CD4-positive, alpha-beta T cell treated with Interleukin-1 beta for 1 hour (primary cell): ENCODE measurements around the gene CALHM1.

Experiments
- DNase-seq, 2 donors: peaks; one replicate each; pipeline ENCODE4 v3.0.0-alpha.2; 2020 to 2022

Gene CALHM1

DNA sequence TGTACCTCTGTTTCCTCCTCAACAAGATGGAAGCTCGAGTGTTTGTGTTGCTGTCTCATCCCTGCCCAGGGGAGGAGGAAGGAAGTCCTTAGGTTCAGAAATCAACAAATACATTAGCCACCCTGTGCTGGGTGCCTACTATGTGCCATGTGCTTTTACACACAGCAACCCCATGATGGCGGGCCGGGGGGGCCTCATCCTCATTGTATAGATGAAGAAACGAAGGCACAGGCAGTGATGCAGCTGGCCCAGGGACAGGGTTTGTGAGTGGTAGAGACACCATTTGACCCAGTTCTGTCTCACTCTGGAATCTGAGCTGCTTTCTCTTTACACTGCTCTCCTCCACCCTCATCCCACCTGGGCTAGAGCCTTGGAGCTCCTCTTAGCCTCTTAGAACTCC is 4.7 kb downstream of the CALHM1 start:
- no peak for DNase-seq

DNA sequence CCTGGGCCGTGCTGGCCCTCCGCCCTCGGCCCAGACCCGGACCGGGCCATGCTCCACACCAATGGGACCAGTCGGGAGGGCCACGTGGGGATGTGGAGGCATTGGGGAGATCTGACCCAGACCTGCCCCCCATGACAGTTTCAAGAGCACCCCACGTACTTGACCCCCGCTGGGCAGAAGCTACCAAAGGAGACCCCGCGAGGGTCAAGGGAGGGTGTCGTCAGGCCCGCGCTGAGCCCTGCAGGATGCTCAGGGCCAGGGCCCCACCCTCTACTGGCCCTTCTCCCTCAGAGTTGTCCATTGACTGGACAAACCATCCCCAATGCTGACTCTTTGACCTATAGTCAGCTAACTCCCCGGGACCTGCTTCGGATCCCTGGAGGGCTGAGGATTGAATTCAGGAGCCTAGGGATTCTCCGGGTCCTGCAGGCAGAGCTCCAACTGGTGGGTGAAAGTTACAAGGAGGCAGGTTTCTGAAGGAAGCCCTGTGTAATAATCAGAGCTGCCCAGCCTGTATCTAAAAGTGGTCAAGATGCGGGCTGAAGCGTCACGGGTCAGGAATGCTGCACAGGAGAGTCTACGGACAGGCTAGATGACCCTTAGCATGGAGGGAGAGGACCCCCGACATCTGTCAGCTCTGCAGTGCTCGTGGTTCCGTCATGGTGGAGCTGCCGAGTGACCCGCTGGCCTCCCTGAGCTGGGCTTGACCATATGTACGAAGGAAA is 6.0 kb downstream of the CALHM1 start:
- DNase-seq = no peak

DNA sequence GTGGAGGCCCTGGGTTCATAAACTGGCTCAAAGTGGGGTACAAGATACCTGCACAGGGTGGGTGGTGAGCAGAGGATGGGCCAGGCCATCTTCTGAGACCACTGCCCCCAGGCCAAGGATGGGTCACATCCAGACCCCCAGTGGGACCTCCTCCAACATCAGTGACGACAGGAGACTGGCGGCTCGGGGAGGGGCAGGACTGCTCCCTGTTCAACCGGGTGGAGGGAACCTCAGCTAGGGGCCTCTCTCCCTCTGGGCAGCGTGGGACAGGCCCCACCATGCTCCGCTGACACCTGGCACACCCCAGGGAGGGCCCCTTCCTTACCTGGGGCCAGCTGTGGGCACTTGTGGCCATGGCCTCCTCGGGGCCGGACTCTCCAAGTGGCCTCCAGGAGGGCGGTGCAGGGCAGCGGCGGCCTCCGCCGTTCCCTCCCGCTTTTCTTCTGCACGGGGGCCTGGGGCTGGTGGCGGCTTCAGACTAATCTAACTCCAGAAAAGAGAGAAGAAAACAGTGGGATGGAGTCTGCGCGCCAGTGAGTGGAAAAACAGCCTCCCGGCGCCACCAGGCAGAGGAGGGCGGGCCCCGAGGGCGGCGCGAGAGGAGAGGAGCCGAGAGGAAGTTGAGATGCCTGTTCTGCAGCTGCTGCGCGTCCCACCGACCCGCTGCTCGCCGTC is 6.7 kb downstream of the CALHM1 start, which contains the start of gene CALHM2:
TSS of gene CALHM2 (minus strand) at position 540 of the 675 bp plus-strand sequence. CDS start 2,429 bp downstream, outside the sequence.
- DNase-seq = peak; percentile 41 to 45

DNA sequence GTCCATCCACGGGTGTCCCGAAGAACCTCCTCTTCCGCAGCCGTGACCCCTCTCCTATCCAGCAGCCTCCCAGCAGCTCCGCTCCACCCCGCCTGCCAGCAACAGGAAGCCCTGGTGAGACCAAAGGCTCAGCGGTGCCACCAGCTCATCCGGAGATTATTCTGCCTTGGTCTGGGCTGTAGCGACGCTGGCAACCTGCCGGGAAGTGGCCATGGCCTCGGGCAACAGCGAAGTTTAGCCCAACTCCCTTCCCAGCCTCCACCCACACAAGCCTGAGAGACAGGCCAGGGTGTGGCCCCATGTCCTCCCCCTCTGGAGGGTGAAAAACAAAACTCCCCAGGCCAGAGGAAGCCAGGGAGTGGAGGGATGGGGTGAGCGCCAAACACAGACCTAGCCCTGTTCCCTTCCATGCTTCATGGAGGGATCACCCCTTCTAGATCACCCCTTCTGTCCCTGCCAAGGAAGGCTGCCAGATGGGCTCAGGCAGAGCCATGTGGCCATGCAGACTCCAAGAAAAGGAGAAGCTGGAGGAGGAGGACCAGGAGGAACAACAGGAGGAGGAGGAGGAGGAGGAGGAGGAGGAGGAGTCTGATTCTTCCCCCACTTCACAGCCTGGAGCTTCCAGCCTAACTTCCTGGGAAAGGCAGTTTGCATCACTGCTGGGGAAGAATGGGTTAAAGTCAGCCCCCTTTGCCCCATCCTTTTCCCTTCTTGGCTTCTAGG is 7.4 kb downstream of the CALHM1 start:
- DNase-seq = peak; percentile 29 to 51

DNA sequence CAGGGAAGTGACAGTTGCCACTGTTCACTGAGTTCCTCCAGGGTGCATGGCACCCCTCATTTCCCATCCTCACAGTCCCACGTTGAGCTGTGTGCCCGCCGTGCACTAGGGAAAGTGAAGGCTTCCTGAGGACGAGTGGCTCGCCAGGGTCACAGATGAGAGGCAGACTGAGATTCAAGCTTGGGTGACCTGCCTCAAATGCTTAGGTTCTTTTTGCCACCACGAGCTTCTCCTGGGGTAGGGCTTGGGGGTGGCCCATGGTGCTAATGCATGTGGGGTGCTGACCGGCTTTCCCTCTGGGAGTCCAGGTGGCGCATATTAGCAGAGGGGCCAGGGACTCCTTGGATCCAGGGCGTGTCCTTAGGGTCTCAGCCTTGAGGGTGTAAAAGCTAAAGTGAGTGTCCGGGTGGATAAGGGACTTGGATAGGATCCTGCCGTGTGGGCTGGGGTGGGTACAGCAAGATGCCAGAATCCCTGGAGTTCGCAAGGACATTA is 8.5 kb downstream of the CALHM1 start:
- no peak for DNase-seq

DNA sequence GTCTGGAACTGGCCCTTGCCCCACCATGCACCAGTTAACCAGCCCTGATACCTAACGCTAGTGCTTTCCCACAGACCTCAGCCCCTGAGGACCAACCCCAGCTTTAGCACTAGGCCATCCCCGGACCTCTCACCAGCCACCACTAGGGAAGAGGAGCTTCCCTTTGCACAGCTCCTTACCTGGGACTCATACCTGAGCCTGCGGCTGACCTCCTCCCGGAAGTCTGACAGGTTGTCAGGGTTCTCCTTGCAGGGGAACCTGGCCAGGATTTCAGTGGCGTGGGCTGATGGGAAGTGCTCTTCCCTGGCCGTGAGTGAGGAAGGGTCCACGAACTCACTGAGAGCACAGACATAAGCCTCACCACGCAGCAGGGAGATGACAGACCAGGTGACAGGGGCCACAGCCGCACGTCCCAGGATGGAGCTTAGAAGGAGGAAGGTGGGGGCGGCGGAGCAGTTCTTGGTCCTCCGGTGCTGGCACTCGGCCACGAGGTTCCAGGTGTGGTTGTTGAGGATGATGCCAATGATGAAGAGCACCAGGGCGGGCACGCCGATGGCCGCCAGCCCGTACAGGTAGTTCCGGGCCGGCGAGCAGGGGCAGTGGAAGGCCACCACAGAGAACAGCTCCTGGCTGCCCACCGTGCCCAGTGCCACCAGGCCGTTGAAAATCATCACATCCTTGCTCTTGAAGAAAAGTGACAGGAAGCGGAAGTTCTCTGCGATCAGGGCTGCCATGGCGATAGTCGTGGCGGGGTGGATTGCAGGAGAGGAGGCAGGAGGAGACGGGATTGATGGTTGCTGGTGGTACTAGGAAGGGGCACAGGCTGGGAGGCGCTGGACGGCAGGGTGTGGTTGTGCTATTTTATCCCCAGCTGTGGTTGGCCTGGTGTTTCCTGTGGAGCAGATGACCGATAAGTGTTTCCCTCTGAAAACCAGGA is 9.2 kb downstream of the CALHM1 start:
- no peak for DNase-seq

DNA sequence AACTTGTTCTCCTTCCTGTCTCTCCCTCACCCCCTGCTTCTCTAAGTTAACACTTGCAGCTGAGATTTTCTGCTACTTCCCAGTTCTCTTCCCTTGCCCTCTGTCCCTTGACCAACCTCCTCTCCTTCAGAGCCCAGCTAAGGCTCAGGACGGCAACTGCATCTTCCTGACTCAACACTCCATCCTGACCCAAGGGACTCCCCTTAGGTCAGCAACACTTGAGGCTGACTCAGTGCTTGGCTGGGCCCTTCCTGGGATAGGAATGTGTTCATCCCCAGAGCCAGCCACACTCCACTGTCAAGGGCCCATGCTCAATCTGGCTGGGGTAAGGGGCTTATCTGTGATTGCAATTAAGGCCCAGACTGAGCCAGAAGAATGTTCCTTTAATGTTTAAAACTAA is 10.0 kb downstream of the CALHM1 start:
- DNase-seq = no peak

DNA sequence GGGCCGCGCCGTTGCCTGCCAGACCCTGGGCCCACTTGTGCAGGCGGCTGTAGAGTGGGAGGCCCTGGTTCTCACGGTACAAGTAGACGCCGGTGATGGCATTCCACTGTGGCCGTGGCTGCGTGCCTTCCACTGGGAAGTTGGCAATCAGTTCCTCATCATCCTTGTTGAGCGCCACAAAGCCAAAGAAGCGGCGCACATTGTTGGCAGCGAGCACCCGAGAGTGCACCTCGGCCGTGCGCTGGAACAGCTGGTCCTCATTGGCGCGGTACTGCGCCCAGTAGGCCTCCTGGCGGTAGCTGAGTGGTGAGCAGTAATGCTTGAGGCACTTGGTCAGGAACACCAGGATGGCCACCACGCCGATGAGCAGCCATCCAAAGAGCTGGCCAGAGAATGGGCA is 11.5 kb downstream of the CALHM1 start:
- no peak for DNase-seq

DNA sequence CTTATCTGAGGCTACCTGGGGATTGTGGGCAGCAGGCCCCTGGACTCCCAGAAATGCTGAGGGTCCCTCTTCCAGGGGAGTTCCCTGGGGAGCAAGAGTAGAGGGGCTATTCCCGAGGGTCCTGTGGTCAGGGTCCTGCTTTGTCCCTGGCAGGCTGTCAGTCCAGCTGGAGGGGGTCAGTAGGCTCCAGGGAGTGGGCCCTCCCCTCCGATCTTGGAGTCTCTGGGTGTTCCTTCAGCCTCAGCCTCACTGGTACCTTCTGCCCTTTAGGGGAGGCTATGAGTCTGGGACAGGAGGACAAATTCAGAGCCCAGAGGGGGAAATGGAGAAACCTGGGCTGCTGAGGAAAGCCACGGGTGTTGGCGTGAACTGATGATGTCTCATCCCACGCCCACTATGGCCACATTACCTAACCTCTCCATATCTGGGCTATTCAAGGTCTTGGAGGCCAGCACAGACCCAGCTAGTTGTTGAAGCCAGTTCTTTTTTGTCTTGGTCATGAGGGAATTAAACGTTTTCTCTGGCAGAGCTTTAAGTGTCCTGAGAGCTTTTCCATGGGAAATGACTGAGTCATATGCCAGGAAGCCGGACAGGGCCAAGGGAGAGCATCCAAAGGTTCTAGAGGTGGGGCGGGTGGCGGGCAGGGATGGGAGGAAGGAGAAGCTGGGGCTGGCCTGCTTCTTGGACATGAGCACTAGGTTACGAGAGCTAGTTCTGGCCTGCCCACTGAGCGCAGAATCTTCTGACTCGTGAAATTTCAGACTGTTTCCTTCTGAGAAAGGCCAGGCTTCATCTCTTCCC is 12.7 kb downstream of the CALHM1 start:
- DNase-seq = no peak

DNA sequence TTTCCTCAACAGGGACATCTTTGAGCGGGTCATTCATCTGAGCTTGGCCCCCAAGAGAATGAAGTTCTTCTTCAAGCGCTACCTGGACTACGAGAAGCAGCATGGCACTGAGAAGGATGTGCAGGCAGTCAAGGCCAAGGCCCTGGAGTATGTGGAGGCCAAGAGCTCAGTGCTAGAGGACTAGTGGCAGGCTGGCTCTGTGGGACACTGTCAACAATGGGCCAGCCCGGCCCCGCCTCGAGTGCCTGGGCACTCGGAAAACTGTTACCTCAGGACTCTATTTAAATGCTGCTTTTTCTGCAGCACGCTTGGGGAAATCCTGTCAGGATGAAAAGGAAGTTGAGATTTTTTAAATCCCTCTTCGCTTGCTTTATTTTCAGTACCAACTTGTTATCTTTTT is 13.3 kb downstream of the CALHM1 start:
- DNase-seq = no peak

DNA sequence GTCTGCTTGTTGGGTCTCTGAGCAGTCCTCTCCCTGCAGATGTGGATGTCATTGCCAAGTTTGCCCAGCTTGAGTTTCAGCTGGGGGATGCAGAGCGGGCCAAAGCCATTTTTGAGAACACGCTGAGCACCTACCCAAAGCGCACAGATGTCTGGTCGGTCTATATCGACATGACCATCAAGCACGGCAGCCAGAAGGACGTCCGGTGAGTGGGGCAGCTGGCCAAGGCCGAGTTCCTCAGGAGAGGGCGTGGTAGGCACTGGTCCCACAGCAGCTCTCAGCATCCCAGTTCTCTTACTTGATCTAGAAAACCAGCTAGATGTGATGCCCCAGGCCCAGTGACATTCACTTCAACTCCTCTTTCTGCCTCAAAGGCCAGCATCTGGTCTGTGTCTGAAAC is 14.2 kb downstream of the CALHM1 start:
- DNase-seq = no peak

DNA sequence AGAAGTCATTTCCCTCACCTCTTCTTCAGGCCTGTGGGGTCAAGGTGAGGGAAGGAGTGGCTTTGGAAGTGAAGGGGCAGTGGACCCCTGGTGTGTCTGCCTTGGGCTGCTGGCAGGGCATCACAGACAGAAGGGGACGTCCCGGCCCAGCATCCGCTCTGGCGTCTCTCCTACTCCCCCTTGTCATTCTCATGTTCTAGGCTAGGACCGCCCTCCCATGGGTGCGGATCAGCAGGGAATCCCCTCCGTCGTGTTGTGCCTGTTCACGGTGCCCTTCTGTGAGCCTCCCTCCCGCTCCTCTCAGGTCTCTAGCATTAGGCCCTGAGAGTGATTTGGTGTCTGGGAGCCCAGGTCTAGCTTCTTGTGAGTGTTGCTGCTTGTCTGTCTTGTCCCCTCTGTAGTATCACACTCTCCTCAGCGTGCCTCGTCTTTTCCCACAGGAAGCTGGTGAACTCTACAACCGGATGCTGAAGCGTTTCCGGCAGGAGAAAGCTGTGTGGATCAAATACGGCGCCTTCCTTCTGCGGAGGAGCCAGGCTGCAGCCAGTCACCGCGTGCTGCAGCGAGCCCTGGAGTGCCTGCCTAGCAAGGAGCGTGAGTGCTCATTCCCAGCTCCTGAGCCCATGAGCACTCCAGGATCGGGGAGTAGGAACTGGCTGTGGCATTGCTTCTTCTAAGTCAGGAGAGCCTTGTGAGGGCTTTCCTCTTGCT is 15.1 kb downstream of the CALHM1 start:
- no peak for DNase-seq

DNA sequence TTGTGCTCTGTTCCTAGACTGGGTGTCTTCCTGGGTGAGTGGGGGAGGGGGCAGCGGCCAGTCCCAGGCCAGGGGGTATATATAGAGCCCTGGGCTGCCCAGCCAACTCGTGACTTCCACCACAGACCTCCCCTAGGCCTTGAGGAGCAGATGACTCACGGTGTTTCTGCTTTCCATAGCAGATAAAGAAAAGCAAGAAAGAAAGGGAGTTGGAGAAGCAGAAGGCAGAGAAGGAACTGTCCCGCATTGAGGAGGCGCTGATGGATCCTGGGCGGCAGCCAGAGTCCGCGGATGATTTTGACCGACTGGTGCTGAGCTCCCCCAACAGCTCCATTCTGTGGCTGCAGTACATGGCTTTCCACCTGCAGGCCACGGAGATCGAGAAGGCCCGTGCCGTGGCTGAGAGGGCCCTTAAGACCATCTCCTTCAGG is 16.7 kb downstream of the CALHM1 start:
- DNase-seq = no peak

DNA sequence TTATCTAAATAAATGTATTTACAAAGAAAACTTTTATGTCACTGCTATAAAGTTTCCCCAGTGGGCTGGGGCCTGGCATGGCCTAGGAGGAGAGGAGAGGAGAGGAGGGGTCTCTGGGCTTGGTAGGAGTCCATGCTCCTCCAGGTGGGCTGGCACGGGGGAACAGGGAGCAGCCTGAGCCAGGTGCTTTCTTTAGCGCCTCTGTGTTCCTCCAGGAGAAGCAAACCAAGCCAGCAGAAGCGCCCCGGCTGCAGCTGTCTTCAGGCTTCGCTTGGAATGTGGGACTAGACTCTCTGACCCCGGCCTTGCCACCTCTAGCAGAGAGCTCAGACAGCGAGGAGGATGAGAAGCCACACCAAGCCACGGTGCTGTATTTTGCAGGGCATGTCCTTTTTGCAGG is 17.1 kb downstream of the CALHM1 start:
- DNase-seq = no peak

DNA sequence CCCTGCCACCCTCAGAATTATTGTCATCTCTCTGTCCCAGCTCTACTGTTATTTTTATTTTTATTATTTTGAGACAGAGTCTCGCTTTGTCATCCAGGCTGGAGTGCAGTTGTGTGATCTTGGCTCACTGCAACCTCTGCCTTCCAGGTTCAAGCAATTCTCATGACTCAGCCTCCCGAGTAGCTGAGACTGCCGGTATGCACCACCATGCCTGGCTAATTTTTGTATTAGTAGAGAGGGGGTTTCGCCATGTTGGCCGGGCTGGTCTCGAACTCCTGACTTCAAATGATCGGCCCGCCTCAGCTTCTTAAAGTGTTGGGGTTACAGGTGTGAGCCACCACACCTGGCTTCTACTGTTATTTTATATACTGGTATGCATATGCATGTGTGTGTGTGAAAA is 17.5 kb downstream of the CALHM1 start:
- no peak for DNase-seq

DNA sequence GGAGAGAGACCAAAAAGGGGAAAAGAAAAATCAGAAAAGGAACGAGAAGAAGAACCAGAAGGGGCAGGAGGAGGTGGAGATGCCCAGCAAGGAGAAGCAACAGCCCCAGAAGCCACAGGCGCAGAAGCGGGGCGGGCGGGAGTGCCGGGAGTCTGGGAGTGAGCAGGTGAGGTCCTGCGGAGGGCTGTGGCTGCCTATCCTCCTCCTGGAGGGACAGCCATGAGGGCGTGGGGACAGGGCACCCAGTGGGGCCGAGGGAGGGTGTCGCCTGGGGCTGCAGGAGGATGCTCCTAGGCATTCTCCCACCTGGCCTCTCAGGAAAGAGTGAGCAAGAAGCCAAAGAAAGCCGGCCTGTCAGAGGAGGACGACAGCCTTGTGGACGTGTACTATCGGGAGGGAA is 18.3 kb downstream of the CALHM1 start:
- no peak for DNase-seq

DNA sequence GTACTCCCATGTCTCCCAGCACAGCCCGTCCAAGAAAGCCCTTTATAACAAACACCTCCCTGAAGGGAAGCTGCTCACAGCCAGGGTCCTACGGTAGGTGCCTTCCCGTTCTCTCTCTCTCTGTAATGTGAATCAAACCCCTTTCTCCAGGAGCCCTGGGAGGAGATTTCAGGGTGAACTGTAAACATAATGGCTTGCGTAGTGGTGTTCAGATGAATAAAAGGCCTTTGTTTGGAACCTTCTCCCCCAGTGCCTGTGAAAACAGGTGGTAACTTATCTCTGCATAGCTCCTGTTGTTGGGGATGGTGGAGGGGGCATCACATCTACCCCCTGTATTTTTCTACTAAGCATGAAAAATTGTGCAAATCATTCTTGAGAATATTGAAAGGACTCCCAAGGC is 18.9 kb downstream of the CALHM1 start:
- DNase-seq = no peak

DNA sequence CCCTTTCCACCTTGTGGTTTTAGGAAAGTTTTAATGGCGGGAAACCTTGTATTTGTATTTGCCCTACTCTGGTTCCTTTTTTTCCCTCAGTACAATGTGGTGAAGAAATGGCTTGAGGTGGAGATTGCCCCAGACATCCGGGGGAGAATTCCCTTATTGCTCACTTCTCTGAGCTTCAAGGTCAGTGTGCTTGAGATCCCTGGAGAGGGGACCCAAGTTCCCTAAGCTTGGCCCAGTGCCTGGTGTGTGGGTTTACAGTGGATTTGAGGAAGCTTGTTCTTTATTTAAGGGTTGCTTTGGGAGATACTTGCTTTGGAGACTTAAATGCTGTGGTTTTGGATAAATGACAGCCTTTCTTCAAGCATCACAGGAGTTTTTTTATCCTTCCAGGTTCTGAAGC is 24.8 kb downstream of the CALHM1 start:
- DNase-seq = peak in 1 of 2 donors; percentile 11

DNA sequence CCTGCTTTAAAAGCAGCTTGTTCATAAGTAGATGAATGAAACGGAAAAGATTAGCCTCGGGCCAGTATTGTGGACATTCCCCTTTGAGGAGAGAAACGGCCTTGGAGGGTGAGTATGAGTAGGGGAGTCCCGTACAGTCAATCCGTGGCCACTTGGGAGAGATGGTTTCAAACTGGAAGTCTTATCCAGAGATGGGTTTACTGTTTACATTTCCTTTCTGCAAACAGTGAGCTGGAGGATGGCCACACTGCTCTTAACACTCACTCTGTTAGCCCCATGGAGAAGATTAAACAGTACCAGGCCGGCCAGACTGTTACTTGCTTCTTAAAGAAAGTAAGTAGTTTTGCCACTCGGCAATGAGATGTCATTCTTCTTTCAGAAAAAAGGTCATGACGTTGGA is 26.8 kb downstream of the CALHM1 start:
- DNase-seq = no peak

DNA sequence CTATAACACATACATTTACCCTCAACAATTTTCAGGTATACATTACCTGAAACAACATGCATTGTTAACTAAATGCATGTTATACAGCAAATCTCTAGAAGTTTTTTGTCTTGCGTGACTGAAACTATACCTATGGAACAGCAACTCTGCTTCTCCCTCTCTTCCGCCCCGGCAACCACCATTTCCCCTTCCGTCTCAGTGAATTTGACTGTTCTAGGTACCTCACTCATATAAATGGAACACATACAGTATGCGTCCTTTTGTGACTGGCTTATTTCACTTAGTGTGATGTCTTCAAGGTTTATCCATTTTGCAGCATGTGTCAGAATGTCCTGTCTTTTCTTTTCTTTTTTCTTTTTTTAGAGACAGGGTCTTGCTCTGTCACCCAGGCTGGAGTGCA is 29.1 kb downstream of the CALHM1 start:
- DNase-seq = no peak
